Stimulated activated CD8-positive, alpha-beta memory T cell treated with anti-CD3 and anti-CD28 coated beads, Interleukin-7, amount 100 ng/mL, for 24 hours (primary cell): ENCODE data around the gene TMEM129.
"Not testable (repeated sequence)": the region's sequence is repeated elsewhere in the genome, so short reads cannot be mapped to it uniquely, and the experiment has no call there.

Source experiments
- DNase-seq: peaks from one replicate; pipeline ENCODE4 v3.0.0-alpha.2; 2020; ENCODE audit warnings: low read depth

The TMEM129 gene

DNA sequence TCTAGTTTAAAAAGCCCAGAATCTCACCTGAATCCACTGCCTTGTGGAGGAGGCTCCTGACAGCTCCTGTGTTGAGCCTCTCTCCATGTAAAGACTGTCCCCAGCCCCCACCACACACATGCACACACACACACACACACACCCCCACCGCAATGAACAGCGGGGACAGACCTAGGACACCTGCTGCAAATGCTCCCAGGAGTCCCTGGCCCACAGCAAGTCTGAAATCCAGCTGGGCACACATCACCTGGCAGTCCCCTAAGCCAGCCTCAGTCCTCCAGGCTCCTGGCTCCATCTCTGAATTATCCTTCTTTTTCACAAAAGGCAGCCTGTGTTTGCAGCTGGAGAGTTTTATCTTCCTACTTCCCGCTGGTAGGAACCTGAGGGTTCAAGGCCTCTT is 30.4 kb downstream of the TMEM129 start:
- DNase-seq, result no peak

GRCh38 chr4:1686440-1687036 is 34.6 kb downstream of the TMEM129 start:
- DNase-seq, result no peak

DNA sequence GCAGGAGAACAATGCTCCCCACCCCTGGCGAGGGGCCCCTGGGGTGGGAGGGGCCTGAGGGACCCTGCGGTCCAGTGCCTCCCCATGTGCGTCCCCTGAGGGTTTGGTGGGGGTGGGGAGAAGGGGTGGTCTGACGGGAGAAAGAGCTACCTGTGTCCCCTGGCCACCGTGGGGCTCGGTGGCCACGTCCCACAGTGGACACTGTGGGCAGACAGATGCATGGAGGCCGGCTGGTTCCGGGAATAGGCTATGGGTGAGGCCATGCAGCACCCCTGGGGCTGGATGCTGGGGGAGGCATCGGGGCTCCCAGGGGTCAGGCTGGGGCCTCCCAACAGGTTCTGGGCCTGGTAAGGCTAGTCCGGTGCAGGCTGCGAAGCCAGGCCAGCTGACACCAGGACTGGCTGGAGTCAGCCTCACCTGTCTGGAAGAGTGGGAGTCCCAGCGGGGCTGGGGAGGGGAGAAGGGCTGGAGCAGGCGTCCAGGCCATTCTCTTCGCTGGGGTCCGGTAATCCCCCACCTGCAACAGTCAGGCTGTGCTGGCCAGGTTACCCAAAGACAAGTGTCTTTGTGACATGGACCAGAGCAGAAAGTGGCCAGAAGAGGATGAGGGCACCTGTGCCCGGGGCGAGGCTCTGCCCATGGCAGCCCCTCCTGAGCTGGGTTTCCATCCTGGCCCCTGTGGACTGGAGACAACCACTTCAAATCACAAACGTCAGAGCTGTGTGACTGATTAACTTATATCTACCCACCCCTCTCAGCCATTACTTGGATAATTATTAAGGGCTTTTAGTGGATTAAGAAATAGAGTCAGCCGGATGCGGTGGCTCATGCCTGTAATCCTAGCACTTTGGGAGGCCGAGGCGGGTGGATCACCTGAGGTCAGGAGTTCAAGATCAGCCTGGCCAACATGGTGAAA is 35.6 kb downstream of the TMEM129 start:
- no peak for DNase-seq

DNA sequence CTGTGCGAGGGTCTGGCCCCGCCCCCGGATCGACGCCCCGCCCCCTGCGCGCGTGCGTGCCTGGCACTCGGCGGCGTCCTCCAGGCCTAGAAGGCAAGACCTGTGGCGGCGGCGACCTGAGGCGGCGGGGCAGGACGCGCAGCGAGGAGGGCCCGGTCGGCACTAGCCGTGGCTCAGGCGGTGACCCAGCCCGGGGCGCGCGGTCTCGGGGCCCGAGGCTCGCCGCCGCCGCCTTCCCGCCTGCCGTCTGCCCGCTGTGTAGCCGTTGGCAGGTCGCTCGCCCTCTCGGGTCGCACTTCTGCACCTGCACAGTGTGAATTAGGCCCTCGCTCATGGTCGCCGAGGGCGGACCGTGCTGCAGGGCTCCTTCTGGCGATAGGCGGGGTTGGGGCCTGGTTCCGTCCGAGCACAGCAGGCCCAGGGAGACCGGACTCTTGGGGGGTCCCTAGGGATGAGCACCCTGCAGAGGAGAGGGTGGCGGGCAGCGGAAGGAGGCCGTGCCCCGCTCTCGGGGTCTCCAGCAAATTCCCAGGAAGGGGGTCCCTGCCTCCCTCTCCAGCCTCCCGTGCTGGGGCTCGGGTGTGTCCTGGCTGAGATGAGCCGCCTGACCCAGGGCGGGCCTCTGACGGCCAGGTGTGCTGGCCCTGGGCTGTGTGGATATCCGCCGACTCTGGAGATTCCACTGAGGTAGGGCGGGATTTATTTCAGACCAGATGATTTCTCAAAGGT is 36.5 kb downstream of the TMEM129 start:
- DNase-seq, result peak; percentile 93

GRCh38 chr4:1683736-1684505 is 37.2 kb downstream of the TMEM129 start, which contains the start of gene FAM53A:
TSS of gene FAM53A (minus strand) at chr4:1684313. CDS start at chr4:1668741, 15,572 bp downstream.
- no peak for DNase-seq

DNA sequence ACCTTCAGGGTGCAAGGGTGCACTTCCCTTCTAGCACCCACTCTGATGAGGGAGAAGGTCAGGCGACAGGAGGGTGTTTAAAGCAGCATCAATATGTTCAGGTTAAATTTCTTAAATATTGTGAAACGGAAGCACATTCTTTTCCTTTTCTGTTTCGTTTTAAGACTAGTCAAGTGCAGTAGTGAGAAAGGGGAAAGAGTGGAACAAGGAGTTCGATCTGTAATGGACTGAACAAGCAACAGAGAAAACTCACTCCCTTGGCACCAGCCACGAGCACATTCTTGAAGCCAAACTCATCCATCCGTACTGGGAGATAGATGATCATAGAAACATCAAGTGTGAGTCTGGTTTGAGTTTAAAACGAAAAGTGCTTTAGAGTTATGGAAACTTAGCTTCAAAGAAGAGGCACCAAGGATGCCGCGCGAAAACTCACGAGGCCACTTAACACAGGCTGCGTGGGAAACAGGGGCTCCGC is 37.8 kb downstream of the TMEM129 start:
- DNase-seq, result no peak

GRCh38 chr4:1682860-1683259 is 38.3 kb downstream of the TMEM129 start:
- no peak for DNase-seq

GRCh38 chr4:1678244-1678643 is 42.9 kb downstream of the TMEM129 start:
- DNase-seq, result no peak

DNA sequence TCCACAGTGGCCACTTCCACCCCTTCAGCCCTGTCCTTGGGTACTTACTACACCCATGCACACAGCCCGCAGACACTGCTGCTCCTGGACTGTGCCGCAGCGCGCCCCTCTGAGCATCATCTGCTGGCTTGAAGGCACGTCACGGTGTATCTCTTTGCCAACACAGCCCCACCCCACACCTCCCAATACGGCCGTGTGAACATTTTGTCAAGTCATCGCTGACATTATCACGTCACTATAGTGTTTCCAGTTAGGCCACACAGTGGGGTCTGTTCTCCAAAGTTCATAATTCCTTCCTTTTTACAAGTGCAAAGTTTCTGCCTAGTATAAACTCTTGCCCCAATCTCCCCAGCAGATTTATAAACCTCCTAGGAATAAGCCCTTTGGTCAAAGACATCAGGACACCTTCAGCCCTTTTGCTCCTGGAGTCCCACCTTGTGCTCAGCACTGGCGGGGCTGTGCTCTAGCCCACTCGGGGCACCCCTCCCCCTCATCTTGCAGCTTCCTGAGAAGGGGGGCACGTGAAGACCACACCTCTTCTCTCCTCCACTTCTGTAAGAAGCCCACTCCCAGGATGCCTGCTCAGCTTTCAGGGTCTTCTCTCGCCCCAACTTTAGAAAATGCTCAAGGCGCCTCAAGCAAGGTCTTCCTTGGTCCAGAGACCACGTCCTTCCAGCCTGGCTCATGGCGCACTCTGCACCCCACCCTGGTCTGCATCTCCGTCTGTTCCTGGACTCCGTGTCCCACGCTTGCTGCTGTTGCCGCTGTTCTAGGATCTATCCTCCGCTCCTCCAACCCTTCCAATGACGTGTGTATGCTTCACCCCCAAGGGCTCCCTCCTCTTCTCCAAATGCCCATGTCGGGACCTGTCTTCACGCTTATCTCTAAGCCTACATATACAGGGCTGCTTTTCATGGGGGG is 44.3 kb downstream of the TMEM129 start:
- DNase-seq, result no peak

GRCh38 chr4:1675802-1676137 is 45.4 kb downstream of the TMEM129 start:
- DNase-seq, result no peak

GRCh38 chr4:1675136-1675801 is 45.9 kb downstream of the TMEM129 start:
- no peak for DNase-seq

- no peak for DNase-seq
Measured at GRCh38 chr4:1674682-1675081, 46.4 kb downstream of the TMEM129 start.

- no peak for DNase-seq
Measured at GRCh38 chr4:1673671-1674070, 47.5 kb downstream of the TMEM129 start.

DNA sequence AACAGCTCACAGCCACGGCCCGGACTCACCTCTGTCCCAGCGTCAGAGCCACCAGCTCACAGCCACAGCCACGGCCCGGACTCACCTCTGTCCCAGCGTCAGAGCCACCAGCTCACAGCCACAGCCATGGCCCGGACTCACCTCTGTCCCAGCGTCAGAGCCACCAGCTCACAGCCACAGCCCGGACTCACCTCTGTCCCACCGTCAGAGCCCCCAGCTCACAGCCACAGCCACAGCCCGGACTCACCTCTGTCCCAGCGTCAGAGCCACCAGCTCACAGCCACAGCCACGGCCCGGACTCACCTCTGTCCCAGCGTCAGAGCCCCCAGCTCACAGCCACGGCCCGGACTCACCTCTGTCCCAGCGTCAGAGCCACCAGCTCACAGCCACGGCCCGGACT is 50.1 kb downstream of the TMEM129 start:
- DNase-seq, result not testable (repeated sequence)

GRCh38 chr4:1670279-1670678 is 50.8 kb downstream of the TMEM129 start:
- no peak for DNase-seq

DNA sequence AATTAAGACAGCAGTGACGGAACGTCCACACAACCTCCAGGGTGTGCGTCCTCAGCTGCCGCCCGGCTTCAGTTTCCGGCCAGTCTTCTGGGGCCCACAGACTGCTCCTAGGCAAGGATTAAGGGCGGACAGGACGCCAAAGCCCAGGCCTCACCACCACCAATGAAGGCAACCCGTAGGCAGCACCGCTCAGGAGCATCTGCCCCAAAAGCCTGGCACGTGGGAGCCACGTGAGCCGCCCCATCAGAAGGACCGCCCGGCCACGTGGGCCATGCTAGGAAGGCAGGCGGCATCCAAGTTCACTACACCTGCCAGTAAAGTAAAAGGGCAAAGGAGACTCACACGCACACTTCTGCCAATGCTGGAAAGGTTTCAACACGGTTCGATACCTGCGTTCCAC is 51.3 kb downstream of the TMEM129 start:
- DNase-seq, result no peak

- no peak for DNase-seq
Measured at GRCh38 chr4:1669270-1669669, 51.9 kb downstream of the TMEM129 start.

- DNase-seq, result no peak
Measured at GRCh38 chr4:1668488-1668840, 52.7 kb downstream of the TMEM129 start.

- DNase-seq, result no peak
Measured at GRCh38 chr4:1667273-1667672, 53.9 kb downstream of the TMEM129 start.

GRCh38 chr4:1666391-1666790 is 54.7 kb downstream of the TMEM129 start:
- no peak for DNase-seq
